Endothelial cell of umbilical vein (primary cell): ENCODE measurements around the gene DHX30. TPM values are rescaled to one million over a fixed set of nuclear protein-coding genes. Genes with fewer than 3 reads are reported as not detected.

Experiments used
- BruUV-seq: library from RNA; stranded (reverse); fragments of 400-500 nt; replicated peaks from 2 replicates; lab custom pipeline; 2021; lab: Mats Ljungman, UMichigan
- CTCF ChIA-PET: fragments of 300-600, 350-600 bp; sonication (Branson Sonifier 250); formaldehyde crosslinking; loops from one replicate; lab custom pipeline; 2021; ENCODE audit warnings: antibody characterized with exemption, inconsistent platforms; lab: Charles Lee
- POLR2A ChIA-PET: fragments of 300-600, 350-600 bp; sonication (Branson Sonifier 250); formaldehyde crosslinking; loops from one replicate; lab custom pipeline; 2021; ENCODE audit warnings: antibody characterized with exemption, inconsistent platforms; lab: Charles Lee
- DNase-seq: peaks from one replicate; pipeline ENCODE4 v3.0.0-alpha.2; 2011; ENCODE audit warnings: low read depth, low spot score
- FAIRE-seq: peaks from 2 replicates; lab custom pipeline; 2011; peaks lifted over from hg19 to GRCh38; lab: Jason Lieb, UNC
- H2AFZ ChIP-seq: 2 replicates; pipeline ENCODE4 v1.6.0; 2012; ENCODE audit warnings: low read depth, low read length, control low read depth, inconsistent platforms
- H3K27ac ChIP-seq: 2 replicates; pipeline ENCODE4 v1.5.1; 2011; ENCODE audit warnings: low read depth, mild to moderate bottlenecking, control low read depth, low read length, moderate library complexity; ENCODE audit not compliant: insufficient read depth
- H3K27me3 ChIP-seq, 2 experiments: 2 replicates each; pipeline versions ENCODE4 v1.6.0 to v1.6.1; 2011; ENCODE audit warnings: low read length in 2 of 2, mixed read lengths in 1 of 2; ENCODE audit not compliant: control insufficient read depth in 2 of 2, insufficient read depth in 2 of 2
- H3K36me3 ChIP-seq, 2 experiments: 2 replicates in 1 of 2; 3 replicates in 1 of 2; pipeline ENCODE4 v1.5.1; 2011; ENCODE audit warnings: low read length in 2 of 2, mild to moderate bottlenecking in 1 of 2, moderate library complexity in 1 of 2; ENCODE audit not compliant: control insufficient read depth in 2 of 2, insufficient read depth in 2 of 2; ENCODE audit errors: extremely low read depth in 1 of 2
- H3K4me1 ChIP-seq: 3 replicates; pipeline ENCODE4 v1.5.1; 2011; ENCODE audit warnings: mild to moderate bottlenecking, low read length; ENCODE audit not compliant: control insufficient read depth, insufficient read depth; ENCODE audit errors: extremely low read depth
- H3K4me2 ChIP-seq: 2 replicates; pipeline ENCODE4 v1.6.1; 2011; ENCODE audit warnings: low read length, control low read depth, mixed read lengths; ENCODE audit not compliant: insufficient read depth
- H3K4me3 ChIP-seq, 3 experiments: fragments of 200-600 bp in 1 of 3; sonication (generic), shearing (Covaris generic) in 1 of 3; replicated peaks in 1 of 3; 2 replicates each; pipeline ENCODE4 v1.5.1; 2011 to 2016; ENCODE audit warnings: control low read depth in 3 of 3, low read length in 3 of 3, mild to moderate bottlenecking in 2 of 3, inconsistent platforms in 1 of 3, low read depth in 1 of 3, moderate library complexity in 1 of 3; ENCODE audit not compliant: insufficient read depth in 1 of 3
- H3K79me2 ChIP-seq: 2 replicates; pipeline ENCODE4 v1.6.0; 2012; ENCODE audit warnings: low read length, inconsistent platforms; ENCODE audit not compliant: control insufficient read depth, insufficient read depth
- H3K9ac ChIP-seq: replicated peaks from 2 replicates; pipeline ENCODE3; 2011; ENCODE audit warnings: low read length, control low read depth; ENCODE audit not compliant: insufficient read depth; ENCODE audit errors: extremely low read depth
- H3K9me1 ChIP-seq: replicated peaks from 3 replicates; pipeline ENCODE4 v1.6.0; 2011; ENCODE audit warnings: mild to moderate bottlenecking, low read length; ENCODE audit not compliant: control insufficient read depth, insufficient read depth; ENCODE audit errors: extremely low read depth
- H3K9me3 ChIP-seq: replicated peaks from 2 replicates; pipeline ENCODE4 v1.5.1; 2012; ENCODE audit warnings: low read length, inconsistent platforms; ENCODE audit not compliant: control insufficient read depth, insufficient read depth
- H4K20me1 ChIP-seq: replicated peaks from 2 replicates; pipeline ENCODE3; 2011; ENCODE audit warnings: mild to moderate bottlenecking, low read length; ENCODE audit not compliant: control insufficient read depth, insufficient read depth; ENCODE audit errors: extremely low read depth
- CTCF ChIP-seq, 2 donors: IDR thresholded peaks; 1 replicate in 1 of 2; 2 replicates in 1 of 2; pipeline ENCODE4 v1.5.1; 2011; ENCODE audit warnings: low read length in 2 of 2, mild to moderate bottlenecking in 2 of 2, moderate library complexity in 2 of 2, control low read depth in 1 of 2, inconsistent platforms in 1 of 2, low read depth in 1 of 2; ENCODE audit not compliant: insufficient read depth in 1 of 2; ENCODE audit errors: extremely low read depth in 1 of 2
- EZH2 ChIP-seq: IDR thresholded peaks from 2 replicates; pipeline ENCODE4 v1.6.1; 2012; ENCODE audit warnings: borderline replicate concordance, low read depth, mild to moderate bottlenecking, moderate library complexity, low read length, inconsistent platforms; ENCODE audit not compliant: severe bottlenecking
- FOS ChIP-seq: IDR thresholded peaks from 2 replicates; pipeline ENCODE4 v1.6.1; 2011; ENCODE audit warnings: mild to moderate bottlenecking, low read length, moderate library complexity, borderline replicate concordance; ENCODE audit not compliant: insufficient read depth
- GATA2 ChIP-seq: IDR thresholded peaks from 2 replicates; pipeline ENCODE4 v1.7.0; 2011; ENCODE audit warnings: low read depth, mild to moderate bottlenecking, moderate library complexity, mixed read lengths, low read length; ENCODE audit not compliant: insufficient read length, insufficient read depth
- JUN ChIP-seq: IDR thresholded peaks from 2 replicates; pipeline ENCODE4 v1.6.1; 2011; ENCODE audit warnings: borderline replicate concordance, low read depth; ENCODE audit not compliant: insufficient read length, insufficient read depth
- MAX ChIP-seq: IDR thresholded peaks from 2 replicates; pipeline ENCODE4 v1.6.1; 2011; ENCODE audit not compliant: insufficient read depth, insufficient read length
- MYC ChIP-seq: IDR thresholded peaks from one replicate; pipeline ENCODE4 v1.6.1; 2011; ENCODE audit warnings: mild to moderate bottlenecking, low read depth, low read length
- POLR2A ChIP-seq: IDR thresholded peaks from 2 replicates; pipeline ENCODE4 v1.6.1; 2012; ENCODE audit warnings: low read depth, mild to moderate bottlenecking, control low read depth, low read length
- POLR2AphosphoS5 ChIP-seq: IDR thresholded peaks from 2 replicates; pipeline ENCODE4 v1.6.1; 2012; ENCODE audit warnings: low read depth, mild to moderate bottlenecking, control low read depth, low read length, moderate library complexity; ENCODE audit not compliant: insufficient read depth
- dilution Hi-C: fragments of 300-500 bp; cut with MboI; formaldehyde crosslinking; loops from one replicate; pipeline ENCODE4 v1.15.0; 2019; ENCODE audit warnings: low sequenced_read_pairs; ENCODE audit not compliant: extremely low pct_ligation_motif_present
- intact Hi-C: fragments of 100-400 bp; cut with micrococcal nuclease; formaldehyde crosslinking; loops from one replicate; pipeline ENCODE4 v1.10.0; 2022
- polyA plus RNA-seq, 4 experiments: library from polyadenylated mRNA; depleted of rRNA in 3 of 4; stranded (reverse) in 3 of 4; unstranded in 1 of 4; fragments of >200 nt; gene quantifications; 2 replicates each; pipeline versions ENCODE4 v1.2.1 to v1.2.3, GENCODE V29; 2011 to 2012; ENCODE audit warnings: missing spikeins in 1 of 4
- total RNA-seq: library from RNA; stranded (reverse); gene quantifications from 2 replicates; pipeline ENCODE4 v1.2.3, GENCODE V29; 2021

The DHX30 gene
- total and polyA plus RNA-seq, 2 donors (not counting 3 experiments of a cell fraction or from before 2014, with no cell fraction given), result 79.0 to 86.9 TPM

GRCh38 chr3:47846880-47847248 is 43.9 kb downstream of the DHX30 start:
- Histone ChIP-seq H3K4me2 (no peak overlapping the region), H3K9me1 (no peaks in the 10 kb centered on the region), H3K27ac (no peak overlapping the region), H3K9ac (no peak overlapping the region), H3K4me1 (no peaks in the 10 kb centered on the region), H4K20me1 (no peaks in the 10 kb centered on the region), H3K9me3 (no peaks in the 10 kb centered on the region), H3K36me3 (peaks cover 20 to 76% of the 10 kb centered on the region in 2 experiments), H2AFZ (no peak overlapping the region), H3K79me2 (no peaks in the 10 kb centered on the region), H3K4me3 (no peak overlapping the region), H3K27me3 (no peaks in the 10 kb centered on the region)
- TF ChIP-seq MAX (no peak), POLR2A (peak; percentile 18)
- dilution Hi-C loops (no loop called here), intact Hi-C loops (no loop called here)
- FAIRE-seq, result no peak
- no TSS peak for BruUV-seq
- POLR2A ChIA-PET, result no interaction called here
- CTCF ChIA-PET, result no interaction called here
- DNase-seq, result no peak

GRCh38 chr3:47847260-47847659 is 44.3 kb downstream of the DHX30 start:
- no peak overlapping the region for H3K9ac ChIP-seq
- FAIRE-seq (no peak), DNase-seq (no peak)
- no peaks in the 10 kb centered on the region for H3K9me3 ChIP-seq
- no TSS peak for BruUV-seq
- no peak overlapping the region for H3K4me2 ChIP-seq
- CTCF ChIA-PET, result no interaction called here
- POLR2A ChIA-PET, result no interaction called here
- H3K9me1 ChIP-seq, result no peaks in the 10 kb centered on the region
- H3K36me3 ChIP-seq, result peaks cover 20 to 77% of the 10 kb centered on the region in 2 experiments
- no peak overlapping the region for H3K27ac ChIP-seq
- no peak overlapping the region for H2AFZ ChIP-seq
- no peaks in the 10 kb centered on the region for H3K4me1 ChIP-seq
- TF ChIP-seq JUN (no peak), CTCF (IDR thresholded peaks at IDR 0.05; ENCODE audit: extremely low read depth in 1 of 2, insufficient read depth in 1 of 2, low read depth in 1 of 2, low read length in 2 of 2) (no peak), POLR2A (no peak), FOS (no peak), MYC (no peak), GATA2 (no peak), MAX (no peak), EZH2 (no peak), POLR2AphosphoS5 (no peak)
- no peak overlapping the region for H3K4me3 ChIP-seq
- intact Hi-C loops (no loop called here), dilution Hi-C loops (no loop called here)
- no peaks in the 10 kb centered on the region for H4K20me1 ChIP-seq
- H3K79me2 ChIP-seq, result no peaks in the 10 kb centered on the region
- H3K27me3 ChIP-seq, result no peaks in the 10 kb centered on the region
